GM19193 (cell line): ENCODE data around the gene UBE2G1.

Source experiments
- POLR2A ChIP-seq: IDR thresholded peaks from 4 replicates; pipeline ENCODE4 v1.6.1; 2011; ENCODE audit not compliant: insufficient read depth, insufficient read length; ENCODE audit errors: extremely low read depth

Gene UBE2G1

GRCh38 chr17:4256952-4257351, 109.5 kb downstream of the UBE2G1 start:
- no peak for TF ChIP-seq POLR2A

GRCh38 chr17:4250887-4251286, 115.6 kb downstream of the UBE2G1 start:
- no peak for TF ChIP-seq POLR2A

GRCh38 chr17:4249452-4250029, 116.9 kb downstream of the UBE2G1 start:
- TF ChIP-seq POLR2A: no peak

GRCh38 chr17:4248504-4249277, 117.8 kb downstream of the UBE2G1 start:
- no peak for TF ChIP-seq POLR2A

GRCh38 chr17:4247971-4248388, 118.5 kb downstream of the UBE2G1 start:
- no peak for TF ChIP-seq POLR2A

- no peak for TF ChIP-seq POLR2A
Measured at GRCh38 chr17:4247361-4247970, 119.0 kb downstream of the UBE2G1 start.

- no peak for TF ChIP-seq POLR2A
Measured at GRCh38 chr17:4246674-4247073, 119.8 kb downstream of the UBE2G1 start.

GRCh38 chr17:4241535-4241934, 124.9 kb downstream of the UBE2G1 start:
- no peak for TF ChIP-seq POLR2A

GRCh38 chr17:4236456-4236855, 130.0 kb downstream of the UBE2G1 start:
- no peak for TF ChIP-seq POLR2A

GRCh38 chr17:4235372-4236279, 130.8 kb downstream of the UBE2G1 start:
- no peak for TF ChIP-seq POLR2A

- TF ChIP-seq POLR2A: no peak
Measured at GRCh38 chr17:4234401-4234800, 132.1 kb downstream of the UBE2G1 start.

- TF ChIP-seq POLR2A: no peak
Measured at GRCh38 chr17:4233668-4234258, 132.7 kb downstream of the UBE2G1 start.

GRCh38 chr17:4232168-4232813, 134.2 kb downstream of the UBE2G1 start:
- no peak for TF ChIP-seq POLR2A
